Suprapubic skin (tissue), 4 donors: Measurements from ENCODE around the gene FNDC11. TPM values are rescaled to one million over a fixed set of nuclear protein-coding genes. Genes with fewer than 3 reads are reported as not detected.

Experiments used
- DNase-seq, 2 donors: peaks; one replicate each; pipeline ENCODE4 v3.0.0-alpha.2; 2019; ENCODE audit warnings: low spot score in 2 of 2
- H3K27ac ChIP-seq: fragments of 200-600 bp; sonication (generic); one replicate; pipeline ENCODE4 v1.5.1; 2019
- H3K27me3 ChIP-seq: fragments of 200-600 bp; sonication (generic); one replicate; pipeline ENCODE4 v1.5.1; 2019
- H3K36me3 ChIP-seq: fragments of 200-600 bp; sonication (generic); one replicate; pipeline ENCODE4 v1.5.1; 2019
- H3K4me1 ChIP-seq: fragments of 200-600 bp; sonication (generic); one replicate; pipeline ENCODE4 v1.5.1; 2019
- H3K4me3 ChIP-seq: fragments of 200-600 bp; sonication (generic); one replicate; pipeline ENCODE4 v1.5.1; 2019; ENCODE audit warnings: mild to moderate bottlenecking
- H3K9me3 ChIP-seq: fragments of 200-600 bp; sonication (generic); one replicate; pipeline ENCODE4 v1.5.1; 2019
- EP300 ChIP-seq: sonication (generic); formaldehyde crosslinking; IDR thresholded peaks from one replicate; pipeline ENCODE4 v1.6.1; 2017; ENCODE audit warnings: antibody characterized with exemption
- POLR2A ChIP-seq, 2 donors: fragments of 450-650 bp; IDR thresholded peaks; one replicate each; pipeline ENCODE4 v1.6.1; 2017; ENCODE audit warnings: antibody characterized with exemption in 2 of 2, mild to moderate bottlenecking in 2 of 2, moderate library complexity in 2 of 2
- POLR2AphosphoS5 ChIP-seq, 3 donors: sonication (generic); formaldehyde crosslinking; IDR thresholded peaks; one replicate each; pipeline ENCODE4 v1.6.1; 2017; ENCODE audit warnings: antibody characterized with exemption in 3 of 3
- WGBS: methylation state at CpG from one replicate; pipeline ENCODE4 v1.1.5; 2018; 5-methylcytosine and 5-hydroxymethylcytosine counted together
- total RNA-seq, 4 donors: library from RNA; depleted of rRNA; stranded (reverse); fragments of >200 nt; gene quantifications; one replicate each; pipeline ENCODE4 v1.1.0, GENCODE V29; 2016
- TF ChIP-seq, protein P1 (sequence below), 2 donors: fragments of 200-600 bp in 1 of 2; fragments of 450-650 bp in 1 of 2; sonication (generic) in 1 of 2; IDR thresholded peaks; one replicate each; pipeline ENCODE4 v1.5.1; 2016 to 2019; ENCODE audit warnings: antibody characterized with exemption in 2 of 2, mild to moderate bottlenecking in 1 of 2, moderate library complexity in 1 of 2

Gene FNDC11
- total RNA-seq, 4 donors from 2014 or later, result 0.25 to 0.36 TPM; not detected in 2

DNA sequence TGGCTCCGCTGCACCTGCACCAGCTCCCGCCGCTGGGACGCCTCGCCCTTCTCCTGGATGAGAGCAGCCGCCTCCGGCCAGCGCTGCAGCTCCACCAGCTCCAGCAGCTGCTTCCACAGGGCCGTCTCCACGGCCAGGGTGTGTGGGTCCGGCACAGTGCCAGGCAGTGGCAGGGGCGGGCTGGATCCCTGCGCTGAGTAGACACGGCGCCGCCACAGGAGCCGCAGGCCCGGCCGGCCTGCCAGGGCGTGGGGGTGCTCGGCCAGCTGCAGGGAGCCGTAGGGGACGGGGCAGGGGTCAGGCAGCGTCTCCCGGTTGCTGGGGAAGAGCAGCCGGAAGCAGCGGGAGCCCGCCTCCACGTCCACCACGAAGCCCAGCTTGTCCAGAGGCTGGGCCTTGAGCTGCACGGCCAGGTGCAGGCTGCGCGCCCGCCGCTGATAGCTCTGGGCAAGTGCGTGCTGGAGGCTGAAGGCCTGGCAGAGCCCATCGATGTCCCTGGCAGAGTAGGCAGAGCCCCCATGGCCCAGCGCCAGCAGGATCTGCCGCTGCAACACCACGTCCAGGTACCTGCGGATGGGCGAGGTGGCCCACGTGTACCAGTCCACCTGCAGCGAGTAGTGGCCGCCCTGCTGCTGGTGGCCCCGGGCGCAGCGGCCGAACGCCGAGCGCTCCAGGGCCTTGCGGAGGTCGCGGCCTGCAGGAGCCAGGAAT, 9.4 kb downstream of the FNDC11 start:
- Histone ChIP-seq H3K27me3 (no peaks in the 10 kb centered on the region), H3K4me1 (peaks cover 3% of the 10 kb centered on the region), H3K36me3 (peaks cover 77% of the 10 kb centered on the region), H3K9me3 (no peaks in the 10 kb centered on the region), H3K4me3 (no peak overlapping the region), H3K27ac (no peak overlapping the region)
- WGBS, result 96% methylated on average over 14 of the region's 55 CpGs
- no peak for DNase-seq
- no peak for TF ChIP-seq EP300
- TF ChIP-seq, protein P1, sequence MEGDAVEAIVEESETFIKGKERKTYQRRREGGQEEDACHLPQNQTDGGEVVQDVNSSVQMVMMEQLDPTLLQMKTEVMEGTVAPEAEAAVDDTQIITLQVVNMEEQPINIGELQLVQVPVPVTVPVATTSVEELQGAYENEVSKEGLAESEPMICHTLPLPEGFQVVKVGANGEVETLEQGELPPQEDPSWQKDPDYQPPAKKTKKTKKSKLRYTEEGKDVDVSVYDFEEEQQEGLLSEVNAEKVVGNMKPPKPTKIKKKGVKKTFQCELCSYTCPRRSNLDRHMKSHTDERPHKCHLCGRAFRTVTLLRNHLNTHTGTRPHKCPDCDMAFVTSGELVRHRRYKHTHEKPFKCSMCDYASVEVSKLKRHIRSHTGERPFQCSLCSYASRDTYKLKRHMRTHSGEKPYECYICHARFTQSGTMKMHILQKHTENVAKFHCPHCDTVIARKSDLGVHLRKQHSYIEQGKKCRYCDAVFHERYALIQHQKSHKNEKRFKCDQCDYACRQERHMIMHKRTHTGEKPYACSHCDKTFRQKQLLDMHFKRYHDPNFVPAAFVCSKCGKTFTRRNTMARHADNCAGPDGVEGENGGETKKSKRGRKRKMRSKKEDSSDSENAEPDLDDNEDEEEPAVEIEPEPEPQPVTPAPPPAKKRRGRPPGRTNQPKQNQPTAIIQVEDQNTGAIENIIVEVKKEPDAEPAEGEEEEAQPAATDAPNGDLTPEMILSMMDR (IDR thresholded peaks at IDR 0.05), result no peak
- TF ChIP-seq POLR2A (IDR thresholded peaks at IDR 0.05), result no peak

DNA sequence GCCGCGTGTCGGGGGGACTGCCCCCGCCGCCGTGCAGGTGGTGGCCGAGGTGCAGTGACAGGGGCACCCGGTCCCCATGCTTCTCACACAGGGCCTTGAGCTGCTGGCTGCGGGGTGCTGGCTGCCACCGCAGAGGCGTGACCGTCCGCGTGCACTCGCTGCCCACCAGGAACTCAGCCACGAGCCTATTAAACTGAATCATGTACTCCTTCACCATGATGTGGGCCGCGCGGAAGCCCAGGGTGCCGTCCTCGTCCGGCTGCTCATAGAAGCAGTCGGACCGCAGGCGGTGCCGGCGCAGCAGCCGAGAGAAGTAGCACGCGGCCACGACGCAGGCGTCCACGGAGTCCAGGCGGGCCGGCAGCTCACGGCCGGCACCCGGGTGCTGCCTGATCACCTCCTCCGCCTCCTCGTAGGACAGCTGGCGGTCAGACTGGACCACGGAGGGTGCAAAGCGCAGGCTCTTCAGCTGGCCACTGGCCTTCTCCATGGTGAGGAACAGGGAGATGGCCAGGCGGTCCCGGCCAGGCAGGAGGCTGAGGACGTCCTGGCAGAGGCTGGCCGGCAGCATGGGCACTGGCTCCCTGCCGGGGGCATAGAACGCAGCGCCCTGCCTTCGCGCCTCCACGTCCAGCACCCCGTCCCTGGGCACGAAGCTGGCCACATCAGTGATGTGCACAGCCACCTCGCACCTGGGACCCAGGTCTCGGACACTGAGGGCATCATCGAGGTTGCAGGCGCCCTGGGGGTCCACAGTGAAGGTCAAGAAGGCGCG, 10.3 kb downstream of the FNDC11 start:
- WGBS, result 97% methylated on average over 27 of the region's 62 CpGs
- Histone ChIP-seq H3K4me3 (no peak overlapping the region), H3K36me3 (peaks cover 71% of the 10 kb centered on the region), H3K27ac (no peak overlapping the region), H3K9me3 (no peaks in the 10 kb centered on the region), H3K4me1 (peaks cover 3% of the 10 kb centered on the region), H3K27me3 (no peaks in the 10 kb centered on the region)
- DNase-seq, result no peak
- TF ChIP-seq, protein P1 (IDR thresholded peaks at IDR 0.05), result no peak
- no peak for TF ChIP-seq POLR2AphosphoS5 (IDR thresholded peaks at IDR 0.05)
- TF ChIP-seq POLR2A (IDR thresholded peaks at IDR 0.05), result no peak
- no peak for TF ChIP-seq EP300

DNA sequence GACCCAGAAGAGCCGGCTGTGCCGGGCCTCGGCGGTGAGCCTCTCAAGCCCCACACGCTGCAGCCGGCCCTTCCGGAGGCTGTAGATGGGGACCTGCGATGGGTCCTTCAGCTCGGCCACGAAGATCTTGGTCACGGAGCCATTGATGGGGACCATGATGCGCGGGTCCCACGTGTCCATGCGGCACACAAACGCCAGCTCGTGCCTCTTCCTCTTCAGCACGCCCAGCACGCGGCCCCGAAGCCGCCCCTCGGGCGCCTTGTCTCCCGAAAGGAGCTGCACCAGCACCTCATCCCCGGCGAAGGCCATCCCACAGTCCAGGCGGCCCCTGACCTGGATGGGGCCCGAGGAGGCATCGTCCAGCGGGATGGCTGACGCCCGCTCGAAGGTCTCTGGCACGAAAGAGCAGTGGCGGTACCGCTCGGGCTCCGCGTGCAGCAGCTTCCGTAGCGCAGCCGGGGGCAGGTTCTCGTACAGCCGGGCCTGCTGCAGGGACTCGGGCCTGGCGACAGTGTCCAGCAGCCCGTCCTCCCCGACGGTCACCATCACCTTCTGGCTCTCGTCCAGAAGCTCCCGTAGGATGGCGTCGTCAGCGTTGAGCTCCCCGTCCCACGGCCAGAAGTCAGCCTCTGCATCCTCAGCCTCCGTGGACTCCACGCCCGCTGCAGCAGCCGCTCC, 11.2 kb downstream of the FNDC11 start:
- no peaks in the 10 kb centered on the region for H3K27me3 ChIP-seq
- WGBS, result 93% methylated on average over 44 of the region's 61 CpGs
- TF ChIP-seq EP300, result no peak
- TF ChIP-seq POLR2A (IDR thresholded peaks at IDR 0.05), result no peak
- no peak for TF ChIP-seq POLR2AphosphoS5 (IDR thresholded peaks at IDR 0.05)
- TF ChIP-seq, protein P1 (IDR thresholded peaks at IDR 0.05), result no peak
- H3K4me1 ChIP-seq, result peaks cover 3% of the 10 kb centered on the region
- H3K36me3 ChIP-seq, result peaks cover 65% of the 10 kb centered on the region
- no peak for DNase-seq
- no peak overlapping the region for H3K4me3 ChIP-seq
- H3K9me3 ChIP-seq, result no peaks in the 10 kb centered on the region
- H3K27ac ChIP-seq, result no peak overlapping the region

DNA sequence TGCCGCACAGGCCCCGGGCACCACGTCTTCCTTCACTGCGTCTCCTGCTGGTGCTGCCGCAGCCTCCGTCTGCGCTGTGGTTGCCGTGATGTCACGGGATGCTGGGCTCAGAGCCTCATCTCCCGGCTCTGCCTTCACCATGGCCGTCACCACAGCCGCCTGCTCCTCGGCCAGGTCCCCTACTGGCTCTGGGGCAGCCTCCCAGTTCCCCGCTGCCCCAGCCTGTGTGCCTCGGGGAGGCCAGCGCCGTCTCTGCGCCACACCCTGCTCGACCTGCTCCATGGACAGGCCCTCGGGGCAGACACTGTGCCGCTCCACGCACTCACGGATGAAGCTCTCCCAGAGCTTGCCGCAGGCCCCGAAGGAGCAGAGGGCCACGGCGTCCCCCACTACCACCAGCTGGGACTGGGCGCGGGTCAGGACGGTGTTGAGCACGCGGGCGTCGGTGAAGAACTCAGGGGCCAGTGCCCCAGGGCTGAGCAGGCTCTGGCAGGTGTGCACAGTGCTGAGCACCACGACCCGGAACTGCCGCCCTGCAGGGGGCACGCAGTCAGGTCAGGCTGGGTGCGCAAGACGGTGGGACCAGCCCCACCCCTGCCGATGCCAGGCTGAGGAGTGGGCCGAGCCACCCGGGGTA, 11.9 kb downstream of the FNDC11 start:
- 96% methylated on average over 24 of the region's 43 CpGs for WGBS
- peaks cover 59% of the 10 kb centered on the region for H3K36me3 ChIP-seq

More for the DNA sequence above, 11.9 kb downstream of the FNDC11 start:
- H3K9me3 ChIP-seq, result no peaks in the 10 kb centered on the region
- TF ChIP-seq, protein P1 (IDR thresholded peaks at IDR 0.05), result no peak
- TF ChIP-seq POLR2A (IDR thresholded peaks at IDR 0.05) (no peak), EP300 (no peak), POLR2AphosphoS5 (IDR thresholded peaks at IDR 0.05) (no peak)
- DNase-seq, result no peak
- peaks cover 3% of the 10 kb centered on the region for H3K4me1 ChIP-seq
- H3K27me3 ChIP-seq, result no peaks in the 10 kb centered on the region
- H3K4me3 ChIP-seq, result no peak overlapping the region
- no peak overlapping the region for H3K27ac ChIP-seq
